ENCODE measurements around the gene SORBS1.

SORBS1 gene

DNA sequence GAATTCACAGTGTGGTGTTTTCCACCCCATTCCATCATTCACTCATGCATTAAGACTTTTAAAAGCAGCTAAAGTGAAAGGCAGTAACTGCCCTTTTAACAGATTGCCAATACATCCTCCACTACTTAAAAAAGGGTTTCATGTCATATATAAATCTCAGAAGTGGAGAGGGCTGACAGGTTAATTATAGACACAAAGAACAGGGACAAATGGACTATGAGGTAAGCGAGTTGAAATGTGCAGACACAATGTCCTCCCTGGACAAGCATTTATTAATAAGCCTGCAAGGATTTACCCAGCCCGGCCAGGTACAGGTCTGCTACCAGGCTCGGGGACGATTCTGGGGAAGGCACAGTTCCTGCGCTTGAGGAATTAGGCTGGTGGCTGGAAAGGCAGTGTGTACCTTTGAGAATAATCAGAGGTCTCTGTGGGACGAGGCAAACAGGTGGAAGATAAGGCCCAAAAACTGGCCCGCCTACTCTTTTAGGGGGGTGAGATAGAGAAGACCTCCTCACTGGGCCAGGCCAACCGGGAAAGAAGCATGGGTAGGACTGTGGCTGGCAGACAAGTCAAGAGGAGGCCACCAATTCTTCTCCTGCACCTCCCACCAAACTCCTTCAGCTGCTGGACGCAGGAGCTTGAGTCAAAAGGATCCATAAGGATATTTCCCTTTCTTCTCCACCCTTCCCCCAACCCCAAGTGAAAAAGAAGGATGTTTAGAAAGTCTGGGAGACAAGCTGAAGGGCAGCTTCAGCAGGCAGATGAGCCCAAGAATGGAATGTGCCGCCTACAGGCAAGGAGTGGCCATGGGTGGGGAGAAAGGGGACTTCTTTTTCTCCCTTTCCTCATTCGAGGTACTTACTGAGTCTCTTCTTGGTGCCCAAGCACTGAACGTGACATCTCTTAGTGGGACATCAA, 271.9 kb downstream of the SORBS1 start:
- no peak for DNase-seq (ENCODE audit: low read depth)

- no peak for DNase-seq (ENCODE audit: low read depth)
These were observed 272.9 kb downstream of the SORBS1 start for GRCh38 chr10:95288303-95288702.

DNA sequence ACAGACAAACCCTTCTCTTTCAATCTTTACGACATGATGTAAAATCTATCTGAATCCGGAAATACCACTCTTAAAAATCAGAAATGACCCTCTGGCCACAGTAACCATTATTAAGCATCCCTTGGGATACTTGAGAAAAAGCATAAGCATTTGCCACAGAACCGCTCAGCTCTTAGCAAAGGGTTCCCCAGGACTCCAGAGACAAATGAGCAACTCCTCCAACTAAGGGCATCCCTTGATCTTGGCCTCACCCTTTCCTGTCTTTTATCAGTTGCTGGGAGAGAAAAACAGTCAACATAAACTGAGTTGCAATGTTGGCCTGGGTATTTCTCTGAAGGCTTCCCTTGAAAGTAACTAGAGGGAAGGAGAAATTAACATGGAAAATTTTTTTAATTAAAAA, 273.9 kb downstream of the SORBS1 start:
- no peak for DNase-seq (ENCODE audit: low read depth)

DNA sequence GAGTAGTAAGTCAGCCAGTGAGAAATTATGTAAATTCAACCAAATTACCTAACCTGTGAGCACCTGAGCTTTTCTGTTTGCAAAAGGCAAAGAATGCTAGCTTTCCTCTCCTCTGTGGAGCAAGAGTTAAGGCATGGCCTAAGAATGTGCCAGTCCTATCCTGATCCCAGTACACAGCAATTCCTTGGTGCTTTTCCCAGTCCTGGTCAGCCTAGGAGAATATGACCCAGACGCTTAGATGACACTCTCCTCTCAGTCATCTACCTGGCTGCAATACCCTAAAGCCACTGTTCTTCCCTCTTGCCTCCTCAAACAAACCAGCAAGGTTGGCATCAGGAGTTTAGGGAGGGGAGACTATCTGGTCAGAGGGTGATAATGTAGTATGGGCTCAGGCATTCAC, 274.5 kb downstream of the SORBS1 start:
- no peak for DNase-seq (ENCODE audit: low read depth)

DNA sequence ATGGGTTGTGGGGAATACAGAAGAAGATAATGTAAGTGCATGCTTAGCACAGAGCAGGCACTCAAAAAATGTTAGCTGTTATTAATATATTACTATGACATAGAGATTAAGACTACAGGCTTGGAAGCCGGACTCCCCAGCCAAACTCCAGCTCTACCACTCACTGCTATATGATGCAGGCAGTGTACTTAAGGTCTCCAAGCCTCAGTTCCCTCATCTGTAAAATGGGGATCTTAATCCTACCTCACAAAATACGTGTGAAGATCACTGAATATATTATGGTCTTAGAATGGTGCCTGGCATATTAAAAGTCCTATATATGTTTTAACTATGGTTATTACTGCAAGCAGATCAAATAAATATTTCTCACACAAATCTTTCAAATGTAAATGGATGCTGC, 275.6 kb downstream of the SORBS1 start:
- DNase-seq (ENCODE audit: low read depth), result no peak

- no peak for DNase-seq (ENCODE audit: low read depth)
These were observed 276.4 kb downstream of the SORBS1 start for GRCh38 chr10:95284807-95285206.

- no peak for DNase-seq (ENCODE audit: low read depth)
These were observed 279.1 kb downstream of the SORBS1 start for GRCh38 chr10:95282107-95282506.

DNA sequence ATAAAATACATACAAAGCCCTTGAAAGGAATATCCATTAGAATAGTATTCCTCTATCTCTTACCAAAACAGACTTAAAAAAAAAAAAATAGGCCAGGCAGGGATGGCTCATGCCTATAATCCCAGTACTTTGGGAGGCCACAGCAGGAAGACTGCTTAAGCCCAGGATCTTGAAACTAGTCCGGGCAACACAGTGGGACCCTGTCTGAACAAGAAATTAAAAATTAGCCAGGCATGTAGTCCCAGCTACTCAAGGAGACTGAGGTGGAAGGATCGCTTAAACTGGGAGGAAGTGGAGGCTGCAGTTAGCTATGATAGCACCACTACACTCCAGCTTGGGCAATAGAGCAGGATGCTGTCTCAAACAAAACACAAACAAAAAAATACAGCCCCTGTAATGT, 280.0 kb downstream of the SORBS1 start:
- DNase-seq (ENCODE audit: low read depth), result no peak

GRCh38 chr10:95280637-95281036, 280.5 kb downstream of the SORBS1 start:
- DNase-seq (ENCODE audit: low read depth), result no peak

- DNase-seq (ENCODE audit: low read depth), result no peak
These were observed 281.9 kb downstream of the SORBS1 start for GRCh38 chr10:95279042-95279820.

- DNase-seq (ENCODE audit: low read depth), result no peak
These were observed 282.8 kb downstream of the SORBS1 start for GRCh38 chr10:95278061-95278988.

DNA sequence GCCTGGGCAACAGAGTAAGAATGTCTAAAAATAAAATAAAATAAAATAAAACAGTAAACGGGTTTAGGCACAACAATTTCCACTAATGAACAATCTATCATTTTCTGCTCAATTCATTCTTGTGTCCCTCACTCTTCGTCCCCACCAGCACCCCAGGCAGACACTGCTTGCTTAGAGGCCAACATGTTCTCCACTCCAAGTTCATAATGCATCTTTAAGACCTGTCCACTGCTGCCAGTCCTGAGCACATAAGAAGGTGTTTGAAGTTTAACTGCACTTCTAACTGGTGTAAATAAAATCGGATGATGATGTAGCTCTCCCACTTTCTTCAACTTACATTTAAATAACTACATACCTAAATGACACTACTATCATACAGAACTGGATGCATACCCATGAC, 283.6 kb downstream of the SORBS1 start:
- no peak for DNase-seq (ENCODE audit: low read depth)

GRCh38 chr10:95277201-95277570, 284.0 kb downstream of the SORBS1 start:
- no peak for DNase-seq (ENCODE audit: low read depth)

- no peak for DNase-seq (ENCODE audit: low read depth)
These were observed 284.6 kb downstream of the SORBS1 start for GRCh38 chr10:95276367-95277200.

DNA sequence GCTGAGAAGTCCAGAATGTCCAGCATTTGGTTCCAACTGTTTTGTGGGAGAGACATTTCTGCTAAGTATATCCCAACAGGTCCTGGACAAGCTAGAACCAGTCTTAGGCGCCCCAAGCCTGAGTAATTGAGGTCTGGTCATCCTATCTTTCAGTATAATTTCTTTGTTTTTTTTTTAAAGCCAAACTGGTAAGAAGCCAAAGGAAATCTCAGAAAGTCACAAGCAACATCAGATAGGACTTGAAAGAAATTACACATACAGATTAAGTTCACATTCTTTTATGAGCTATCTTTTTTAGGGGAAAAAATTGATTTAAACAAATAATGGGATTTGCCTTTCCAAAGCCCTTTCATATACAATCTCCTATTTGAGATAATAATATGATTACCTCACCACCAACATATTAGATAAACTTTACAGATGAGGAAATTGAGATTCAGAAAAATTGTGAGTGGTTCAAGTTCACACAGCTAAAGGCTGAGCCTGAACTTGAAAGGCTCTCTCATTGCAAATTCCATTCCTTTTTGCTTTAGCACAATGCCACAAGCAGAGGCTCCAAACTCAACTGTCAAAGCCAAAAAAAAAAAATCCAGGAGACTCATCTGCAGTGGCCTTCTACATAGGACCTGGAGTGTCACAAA, 285.3 kb downstream of the SORBS1 start:
- no peak for DNase-seq (ENCODE audit: low read depth)

DNA sequence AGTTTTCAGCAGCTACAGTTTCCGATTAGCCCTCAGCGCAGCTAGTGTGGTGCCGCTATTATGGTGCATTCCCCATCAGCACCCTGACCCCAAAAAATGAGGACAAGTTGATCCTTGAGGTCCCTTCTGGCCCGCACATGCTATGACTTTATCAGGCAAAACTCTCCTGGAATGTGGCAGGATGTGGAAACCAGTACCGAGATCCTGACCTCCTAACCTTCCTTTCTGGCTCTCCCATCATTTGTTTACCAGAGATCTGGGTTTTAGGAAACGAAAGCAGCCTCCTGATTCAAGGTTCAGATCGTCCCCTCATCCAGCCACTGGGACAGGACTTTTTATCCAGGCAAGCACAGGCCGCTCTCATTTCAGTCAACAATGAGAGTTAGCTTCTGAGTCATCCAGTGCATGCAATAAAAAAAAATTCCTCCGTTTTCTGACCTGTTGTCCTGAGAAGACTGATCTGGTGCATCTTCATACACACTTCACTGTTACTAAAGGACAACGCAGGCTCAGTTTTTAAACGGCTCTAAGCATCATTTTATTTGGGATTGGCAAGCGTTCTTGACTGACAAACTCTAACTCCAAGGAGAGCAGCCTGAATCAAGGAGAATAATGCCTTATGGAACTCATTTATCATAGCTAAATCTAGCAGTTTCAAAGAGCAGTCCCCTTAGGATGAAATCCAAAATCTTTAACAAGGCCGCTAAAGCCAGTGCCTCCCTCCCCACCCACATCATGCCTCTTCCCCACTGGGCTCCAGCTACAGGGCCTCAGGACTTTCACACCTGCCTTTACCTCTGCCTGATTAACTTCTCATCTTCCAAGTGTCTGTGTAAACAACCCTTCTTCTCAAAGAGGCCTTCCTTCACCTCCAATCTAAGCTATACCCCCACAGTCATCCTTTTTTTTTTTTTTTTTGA, 287.5 kb downstream of the SORBS1 start:
- DNase-seq (ENCODE audit: low read depth), result no peak

DNA sequence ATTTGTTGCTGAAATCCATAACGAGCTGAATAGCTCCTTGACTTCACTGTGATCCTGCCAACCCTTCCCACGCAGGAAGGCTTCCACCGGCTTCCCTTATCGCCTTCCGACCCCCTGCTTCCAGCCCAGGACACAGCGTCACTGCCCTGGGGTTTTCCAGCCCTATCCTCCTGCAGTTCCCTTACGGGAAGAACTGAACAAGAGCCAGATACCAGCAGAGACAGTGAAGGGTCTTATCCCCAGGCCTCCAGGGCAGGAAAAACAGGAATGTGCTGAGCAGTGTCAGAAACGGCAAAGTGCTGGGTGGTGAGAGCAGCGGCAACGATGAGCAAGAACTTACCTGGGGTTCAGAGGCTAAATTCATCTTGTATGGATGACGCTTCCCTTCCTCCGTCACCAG, 292.7 kb downstream of the SORBS1 start:
- no peak for DNase-seq (ENCODE audit: low read depth)

GRCh38 chr10:95267251-95267650, 293.9 kb downstream of the SORBS1 start:
- DNase-seq (ENCODE audit: low read depth), result no peak

GRCh38 chr10:95266674-95267095, 294.5 kb downstream of the SORBS1 start:
- DNase-seq (ENCODE audit: low read depth), result no peak

GRCh38 chr10:95265572-95265971, 295.6 kb downstream of the SORBS1 start:
- no peak for DNase-seq (ENCODE audit: low read depth)
